ENCODE measurements around the gene GATC.

Gene GATC

GRCh38 chr12:120490833-120491512 lies 44.7 kb downstream of the GATC start:
- TF ChIP-seq POU2F2 (IDR thresholded peaks at IDR 0.05; ENCODE audit: low read depth, low read length) (no peak), TAF1 (IDR thresholded peaks at IDR 0.05; ENCODE audit: low read depth, low read length) (no peak), SPI1 (IDR thresholded peaks at IDR 0.05; ENCODE audit: low read depth, low read length) (no peak), POLR2AphosphoS5 (IDR thresholded peaks at IDR 0.05; ENCODE audit: low read depth, low read length) (no peak), POLR2A (IDR thresholded peaks at IDR 0.05; ENCODE audit: low read depth, low read length) (no peak), PAX5 (IDR thresholded peaks at IDR 0.05; ENCODE audit: insufficient read depth, low read length, severe bottlenecking) (no peak)
- FAIRE-seq (no peak), DNase-seq (ENCODE audit: insufficient read length, low spot score) (no peak)

GRCh38 chr12:120495186-120495730 lies 49.0 kb downstream of the GATC start:
- DNase-seq (ENCODE audit: insufficient read length, low spot score) (no peak), FAIRE-seq (no peak)
- TF ChIP-seq POU2F2 (IDR thresholded peaks at IDR 0.05; ENCODE audit: low read depth, low read length) (no peak), POLR2AphosphoS5 (IDR thresholded peaks at IDR 0.05; ENCODE audit: low read depth, low read length) (no peak), SPI1 (IDR thresholded peaks at IDR 0.05; ENCODE audit: low read depth, low read length) (no peak), TAF1 (IDR thresholded peaks at IDR 0.05; ENCODE audit: low read depth, low read length) (no peak), POLR2A (IDR thresholded peaks at IDR 0.05; ENCODE audit: low read depth, low read length) (no peak), PAX5 (IDR thresholded peaks at IDR 0.05; ENCODE audit: insufficient read depth, low read length, severe bottlenecking) (no peak)

GRCh38 chr12:120495731-120496412 lies 49.6 kb downstream of the GATC start, which contains the start of gene DYNLL1:
Gene DYNLL1 (plus strand): TSS chr12:120496113. CDS start chr12:120496422, 309 bp downstream.
- FAIRE-seq = peak; percentile 95
- TF ChIP-seq TAF1 (IDR thresholded peaks at IDR 0.05; ENCODE audit: low read depth, low read length) = peak; percentile 89
- TF ChIP-seq POLR2AphosphoS5 (IDR thresholded peaks at IDR 0.05; ENCODE audit: low read depth, low read length) = peak; percentile 97
- peak; percentile 37 for TF ChIP-seq POU2F2 (IDR thresholded peaks at IDR 0.05; ENCODE audit: low read depth, low read length)
- peak; percentile 96 for TF ChIP-seq POLR2A (IDR thresholded peaks at IDR 0.05; ENCODE audit: low read depth, low read length)
- no peak for TF ChIP-seq SPI1 (IDR thresholded peaks at IDR 0.05; ENCODE audit: low read depth, low read length)
- no peak for TF ChIP-seq PAX5 (IDR thresholded peaks at IDR 0.05; ENCODE audit: insufficient read depth, low read length, severe bottlenecking)
- DNase-seq (ENCODE audit: insufficient read length, low spot score) = peak; percentile 92

DNA sequence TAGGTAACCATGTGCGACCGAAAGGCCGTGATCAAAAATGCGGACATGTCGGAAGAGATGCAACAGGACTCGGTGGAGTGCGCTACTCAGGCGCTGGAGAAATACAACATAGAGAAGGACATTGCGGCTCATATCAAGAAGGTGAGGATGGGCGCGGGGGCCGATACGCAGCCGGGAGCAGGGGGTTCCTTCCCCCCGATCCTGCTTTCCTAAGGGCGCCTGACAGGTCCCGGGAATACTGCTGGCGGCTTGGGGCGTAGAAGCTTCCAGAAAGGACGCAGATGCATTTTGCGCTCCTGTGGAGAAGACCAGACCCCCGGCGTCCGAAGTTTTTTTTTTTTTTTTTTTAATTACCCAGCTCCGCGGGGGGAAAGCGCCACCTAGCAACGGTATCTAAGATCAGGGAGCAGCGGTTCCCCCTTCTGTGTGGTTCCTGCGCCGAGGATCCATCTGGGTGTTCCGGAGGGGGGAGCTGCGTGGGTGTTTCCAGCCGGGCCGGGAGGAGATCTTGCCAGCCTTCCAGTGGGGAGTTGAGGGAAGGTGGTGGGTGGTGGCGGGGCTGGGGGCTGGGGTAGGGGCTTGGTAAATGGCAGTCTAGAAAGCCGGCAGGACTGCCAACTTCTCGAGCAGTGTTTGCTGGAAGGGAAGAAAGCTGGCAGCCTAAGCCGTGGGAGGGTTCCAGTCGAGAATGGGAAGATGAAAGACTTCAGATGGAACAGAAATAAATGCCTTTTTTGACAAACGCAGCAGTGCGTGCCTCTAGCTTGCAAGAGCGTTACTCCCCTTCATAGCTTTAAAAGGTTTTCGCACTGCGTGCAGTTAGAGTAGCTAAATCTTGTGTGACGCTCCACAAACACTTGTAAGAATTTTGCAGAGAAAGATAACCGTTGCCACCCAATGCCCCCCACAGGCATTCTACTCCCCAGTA lies 50.4 kb downstream of the GATC start:
- TF ChIP-seq PAX5 (IDR thresholded peaks at IDR 0.05; ENCODE audit: insufficient read depth, low read length, severe bottlenecking) = no peak
- no peak for TF ChIP-seq SPI1 (IDR thresholded peaks at IDR 0.05; ENCODE audit: low read depth, low read length)
- TF ChIP-seq POU2F2 (IDR thresholded peaks at IDR 0.05; ENCODE audit: low read depth, low read length) = no peak
- TF ChIP-seq POLR2A (IDR thresholded peaks at IDR 0.05; ENCODE audit: low read depth, low read length) = no peak
- DNase-seq (ENCODE audit: insufficient read length, low spot score) (peak; percentile 41), FAIRE-seq (no peak)

DNA sequence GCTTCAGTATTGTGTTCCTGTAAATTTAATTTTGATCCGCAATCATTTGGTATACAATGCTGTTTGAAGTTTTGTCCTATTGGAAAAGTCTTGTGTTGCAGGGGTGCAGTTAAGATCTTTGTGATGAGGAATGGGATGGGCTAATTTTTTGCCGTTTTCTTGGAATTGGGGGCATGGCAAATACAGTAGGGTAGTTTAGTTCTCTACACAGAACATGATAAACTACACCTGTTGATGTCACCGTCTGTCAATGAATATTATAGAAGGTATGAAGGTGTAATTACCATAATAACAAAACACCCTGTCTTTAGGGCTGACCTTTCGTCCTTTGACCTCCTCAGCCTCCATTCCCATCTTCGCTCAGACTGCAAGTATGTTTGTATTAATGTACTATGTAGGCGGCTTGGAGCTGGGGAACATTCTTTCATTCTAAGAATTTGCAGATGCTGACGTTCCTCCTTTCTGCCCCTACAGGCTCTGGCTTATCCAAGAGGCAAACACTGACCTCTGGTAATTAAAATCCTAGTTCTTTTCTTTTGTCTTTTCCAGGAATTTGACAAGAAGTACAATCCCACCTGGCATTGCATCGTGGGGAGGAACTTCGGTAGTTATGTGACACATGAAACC lies 51.4 kb downstream of the GATC start:
- TF ChIP-seq POLR2AphosphoS5 (IDR thresholded peaks at IDR 0.05; ENCODE audit: low read depth, low read length) (no peak), TAF1 (IDR thresholded peaks at IDR 0.05; ENCODE audit: low read depth, low read length) (no peak), SPI1 (IDR thresholded peaks at IDR 0.05; ENCODE audit: low read depth, low read length) (no peak), PAX5 (IDR thresholded peaks at IDR 0.05; ENCODE audit: insufficient read depth, low read length, severe bottlenecking) (no peak), POLR2A (IDR thresholded peaks at IDR 0.05; ENCODE audit: low read depth, low read length) (no peak), POU2F2 (IDR thresholded peaks at IDR 0.05; ENCODE audit: low read depth, low read length) (no peak)
- FAIRE-seq = no peak
- DNase-seq (ENCODE audit: insufficient read length, low spot score) = no peak

DNA sequence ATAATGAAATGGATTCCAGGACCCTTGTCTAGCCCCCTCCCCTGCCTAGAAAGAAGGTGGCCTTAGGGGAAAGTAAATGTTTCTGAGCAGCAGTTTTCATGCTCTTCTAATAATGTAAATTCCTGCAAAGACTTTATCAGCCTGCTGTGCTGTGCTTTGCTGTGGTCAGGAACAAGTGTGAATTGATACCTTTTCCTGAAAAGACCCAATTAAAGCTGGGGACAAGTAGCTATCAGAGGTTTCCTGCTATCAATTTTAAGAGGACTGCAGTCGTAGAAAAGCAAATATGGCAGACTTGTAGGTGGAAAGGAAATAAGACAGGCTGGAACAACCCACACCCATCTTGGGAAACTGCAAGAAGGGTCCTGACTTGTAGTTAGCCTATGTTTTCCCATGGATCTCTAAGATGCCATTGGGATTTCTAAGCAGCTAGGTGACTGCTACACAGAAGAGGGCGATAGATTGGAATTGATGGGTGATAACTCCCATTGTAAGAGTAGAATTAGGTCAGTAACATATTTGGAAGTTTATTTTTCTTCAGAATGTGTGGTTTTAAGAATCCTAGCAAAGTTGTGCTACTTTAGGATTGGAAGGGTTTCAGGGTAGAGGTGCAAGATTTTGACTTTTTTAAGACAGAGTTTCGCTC lies 52.7 kb downstream of the GATC start:
- FAIRE-seq (no peak), DNase-seq (ENCODE audit: insufficient read length, low spot score) (no peak)
- TF ChIP-seq POLR2AphosphoS5 (IDR thresholded peaks at IDR 0.05; ENCODE audit: low read depth, low read length) (0 out of 2 replicates have a peak, but pooled peaks have one; percentile 33), POU2F2 (IDR thresholded peaks at IDR 0.05; ENCODE audit: low read depth, low read length) (no peak)

GRCh38 chr12:120500581-120500980 lies 54.3 kb downstream of the GATC start:
- TF ChIP-seq PAX5 (IDR thresholded peaks at IDR 0.05; ENCODE audit: insufficient read depth, low read length, severe bottlenecking) (no peak), SPI1 (IDR thresholded peaks at IDR 0.05; ENCODE audit: low read depth, low read length) (no peak), POLR2A (IDR thresholded peaks at IDR 0.05; ENCODE audit: low read depth, low read length) (no peak), POU2F2 (IDR thresholded peaks at IDR 0.05; ENCODE audit: low read depth, low read length) (no peak), TAF1 (IDR thresholded peaks at IDR 0.05; ENCODE audit: low read depth, low read length) (no peak), POLR2AphosphoS5 (IDR thresholded peaks at IDR 0.05; ENCODE audit: low read depth, low read length) (no peak)
- DNase-seq (ENCODE audit: insufficient read length, low spot score) = no peak
- FAIRE-seq = no peak

DNA sequence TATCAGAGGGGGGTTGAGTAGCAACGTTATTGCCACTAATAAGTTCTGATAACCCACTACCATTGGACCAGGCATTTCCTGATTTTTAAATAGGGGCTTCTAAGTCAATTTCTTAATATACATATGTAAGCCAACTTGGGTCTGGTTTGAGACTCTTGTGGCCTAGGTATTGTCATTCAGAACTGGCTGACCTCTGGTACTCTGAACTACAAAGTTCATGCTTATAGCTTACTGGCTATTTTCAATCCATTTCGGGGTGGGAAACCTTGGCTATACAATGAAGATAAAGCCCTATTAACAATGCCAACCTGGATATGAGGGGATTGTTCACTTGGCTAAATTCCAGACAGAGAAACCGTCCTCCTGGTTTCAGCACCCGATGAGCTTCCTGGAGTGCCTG lies 58.3 kb downstream of the GATC start:
- no peak for TF ChIP-seq PAX5 (IDR thresholded peaks at IDR 0.05; ENCODE audit: insufficient read depth, low read length, severe bottlenecking)
- no peak for TF ChIP-seq POU2F2 (IDR thresholded peaks at IDR 0.05; ENCODE audit: low read depth, low read length)
- TF ChIP-seq TAF1 (IDR thresholded peaks at IDR 0.05; ENCODE audit: low read depth, low read length) = no peak
- TF ChIP-seq SPI1 (IDR thresholded peaks at IDR 0.05; ENCODE audit: low read depth, low read length) = no peak
- TF ChIP-seq POLR2AphosphoS5 (IDR thresholded peaks at IDR 0.05; ENCODE audit: low read depth, low read length) = no peak
- TF ChIP-seq POLR2A (IDR thresholded peaks at IDR 0.05; ENCODE audit: low read depth, low read length) = no peak
- FAIRE-seq = no peak
- no peak for DNase-seq (ENCODE audit: insufficient read length, low spot score)

All from GM12891 (cell line).